ENCODE measurements around the gene ITGAD.

DNA sequence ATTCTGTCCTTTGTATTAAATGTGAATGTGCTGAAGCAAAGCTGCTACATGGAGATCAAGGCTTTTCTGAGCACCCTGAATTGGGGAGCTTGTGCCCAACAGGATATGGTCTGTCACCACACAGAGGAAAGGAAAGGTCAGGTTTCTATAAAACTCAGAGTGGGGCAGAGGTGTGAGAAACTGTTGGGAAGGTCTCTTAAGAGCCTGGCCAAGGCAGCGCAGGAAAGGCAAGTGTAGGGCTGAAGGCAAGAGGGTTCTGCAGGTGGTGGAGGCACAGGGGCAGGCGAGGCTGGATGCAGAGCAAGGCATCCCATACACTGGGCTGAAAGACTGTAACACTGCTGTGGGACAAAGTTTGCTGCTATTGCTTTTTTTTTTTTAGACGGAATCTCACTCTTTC lies 26.9 kb downstream of the ITGAD start:
- TF ChIP-seq POLR2A (IDR thresholded peaks at IDR 0.05; ENCODE audit: low read depth, low read length) (no peak), FOS (IDR thresholded peaks at IDR 0.05; ENCODE audit: borderline replicate concordance, insufficient read depth, low read length) (no peak), MYC (IDR thresholded peaks at IDR 0.05; ENCODE audit: low read depth, low read length) (no peak), EZH2 (IDR thresholded peaks at IDR 0.05; ENCODE audit: borderline replicate concordance, low read depth, low read length, severe bottlenecking) (no peak)
- TF ChIP-seq, protein P1, sequence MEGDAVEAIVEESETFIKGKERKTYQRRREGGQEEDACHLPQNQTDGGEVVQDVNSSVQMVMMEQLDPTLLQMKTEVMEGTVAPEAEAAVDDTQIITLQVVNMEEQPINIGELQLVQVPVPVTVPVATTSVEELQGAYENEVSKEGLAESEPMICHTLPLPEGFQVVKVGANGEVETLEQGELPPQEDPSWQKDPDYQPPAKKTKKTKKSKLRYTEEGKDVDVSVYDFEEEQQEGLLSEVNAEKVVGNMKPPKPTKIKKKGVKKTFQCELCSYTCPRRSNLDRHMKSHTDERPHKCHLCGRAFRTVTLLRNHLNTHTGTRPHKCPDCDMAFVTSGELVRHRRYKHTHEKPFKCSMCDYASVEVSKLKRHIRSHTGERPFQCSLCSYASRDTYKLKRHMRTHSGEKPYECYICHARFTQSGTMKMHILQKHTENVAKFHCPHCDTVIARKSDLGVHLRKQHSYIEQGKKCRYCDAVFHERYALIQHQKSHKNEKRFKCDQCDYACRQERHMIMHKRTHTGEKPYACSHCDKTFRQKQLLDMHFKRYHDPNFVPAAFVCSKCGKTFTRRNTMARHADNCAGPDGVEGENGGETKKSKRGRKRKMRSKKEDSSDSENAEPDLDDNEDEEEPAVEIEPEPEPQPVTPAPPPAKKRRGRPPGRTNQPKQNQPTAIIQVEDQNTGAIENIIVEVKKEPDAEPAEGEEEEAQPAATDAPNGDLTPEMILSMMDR (IDR thresholded peaks at IDR 0.05; ENCODE audit: extremely low read depth in 1 of 2, insufficient read depth in 1 of 2, low read depth in 1 of 2, low read length in 2 of 2) = no peak

All from endothelial cell of umbilical vein (primary cell).